Thyroid gland (tissue), 4 donors: ENCODE measurements around the gene DACH1.

Source experiments
- CTCF ChIP-seq, 6 experiments: fragments of 200-600 bp in 3 of 6; fragments of 450-650 bp in 3 of 6; sonication (generic) in 3 of 6; IDR thresholded peaks; one replicate each; pipeline ENCODE4 v1.5.1; 2016 to 2019; ENCODE audit warnings: antibody characterized with exemption in 6 of 6, mild to moderate bottlenecking in 2 of 6, inconsistent platforms in 1 of 6, moderate library complexity in 1 of 6
- POLR2A ChIP-seq, 2 donors: fragments of 450-650 bp; IDR thresholded peaks; one replicate each; pipeline ENCODE4 v1.6.1; 2017; ENCODE audit warnings: antibody characterized with exemption in 2 of 2, mild to moderate bottlenecking in 2 of 2, moderate library complexity in 1 of 2

- TF ChIP-seq CTCF (IDR thresholded peaks at IDR 0.05) (no peak), POLR2A (IDR thresholded peaks at IDR 0.05) (no peak)
Observed at GRCh38 chr13:71489041-71489440, 378.0 kb downstream of the DACH1 start.
